HepG2 (cell line): Measurements from ENCODE around the gene BATF2. TPM values are rescaled to one million over a fixed set of nuclear protein-coding genes. Genes with fewer than 3 reads are reported as not detected.
A peak's percentile ranks its signal among the peaks of the same experiment; 100 is the strongest.

Experiments
- CBX5 ChIP-seq: sonication (generic); formaldehyde crosslinking; IDR thresholded peaks from 2 replicates; pipeline ENCODE4 v1.4.0; 2020; ENCODE audit warnings: missing genetic modification reagents, borderline replicate concordance
- CTCF ChIP-seq: sonication (generic); formaldehyde crosslinking; IDR thresholded peaks from 2 replicates; pipeline ENCODE4 v1.5.0; 2020; ENCODE audit warnings: mild to moderate bottlenecking, missing genetic modification reagents, moderate library complexity
- ELF1 ChIP-seq: sonication (generic); formaldehyde crosslinking; IDR thresholded peaks from 2 replicates; pipeline ENCODE4 v1.4.0; 2020; ENCODE audit warnings: missing genetic modification reagents
- HOXA3 ChIP-seq: sonication (generic); formaldehyde crosslinking; IDR thresholded peaks from 2 replicates; pipeline ENCODE4 v1.5.0; 2020; ENCODE audit warnings: missing genetic modification reagents
- HOXD1 ChIP-seq: sonication (generic); formaldehyde crosslinking; IDR thresholded peaks from 2 replicates; pipeline ENCODE4 v1.5.0; 2020; ENCODE audit warnings: missing genetic modification reagents
- JDP2 ChIP-seq: sonication (generic); formaldehyde crosslinking; IDR thresholded peaks from 2 replicates; pipeline ENCODE4 v1.8.1; 2022; ENCODE audit warnings: missing genetic modification reagents, borderline replicate concordance
- JUNB ChIP-seq: sonication (generic); formaldehyde crosslinking; IDR thresholded peaks from 2 replicates; pipeline ENCODE4 v1.8.0; 2022; ENCODE audit warnings: missing genetic modification reagents, mild to moderate bottlenecking, borderline replicate concordance
- KAT7 ChIP-seq: IDR thresholded peaks from 2 replicates; pipeline ENCODE4 v1.6.1; 2018; ENCODE audit warnings: borderline replicate concordance, missing compliant biosample characterization
- MYNN ChIP-seq: sonication (generic); formaldehyde crosslinking; IDR thresholded peaks from 2 replicates; pipeline ENCODE4 v1.4.0; 2020; ENCODE audit warnings: mild to moderate bottlenecking, low read depth, missing genetic modification reagents
- NFKBIZ ChIP-seq: IDR thresholded peaks from 2 replicates; pipeline ENCODE4 v1.6.1; 2018; ENCODE audit warnings: missing genetic modification reagents, missing compliant biosample characterization
- REXO4 ChIP-seq: sonication (generic); formaldehyde crosslinking; IDR thresholded peaks from 2 replicates; pipeline ENCODE4 v1.8.0; 2022; ENCODE audit warnings: missing genetic modification reagents, mild to moderate bottlenecking, borderline replicate concordance
- SRY ChIP-seq: sonication (generic); formaldehyde crosslinking; IDR thresholded peaks from 2 replicates; pipeline ENCODE4 v1.8.0; 2022; ENCODE audit warnings: mild to moderate bottlenecking, missing genetic modification reagents
- TFAP4 ChIP-seq: sonication (generic); IDR thresholded peaks from 2 replicates; pipeline ENCODE4 v1.6.1; 2016; ENCODE audit warnings: low read depth, borderline replicate concordance
- TFDP2 ChIP-seq: sonication (generic); formaldehyde crosslinking; IDR thresholded peaks from 2 replicates; pipeline ENCODE4 v1.4.0; 2020; ENCODE audit warnings: missing genetic modification reagents
- THAP8 ChIP-seq: sonication (generic); formaldehyde crosslinking; IDR thresholded peaks from 2 replicates; pipeline ENCODE4 v1.5.1; 2020; ENCODE audit warnings: missing genetic modification reagents, mild to moderate bottlenecking, borderline replicate concordance
- THRA ChIP-seq: sonication (generic); formaldehyde crosslinking; IDR thresholded peaks from 2 replicates; pipeline ENCODE4 v1.4.0; 2020; ENCODE audit warnings: missing genetic modification reagents, borderline replicate concordance
- ZFP36 ChIP-seq: fragments of 150-350 bp; IDR thresholded peaks from 2 replicates; pipeline ENCODE4 v1.6.1; 2018; ENCODE audit warnings: borderline replicate concordance, low read length, low read depth; ENCODE audit not compliant: partially characterized antibody
- ZNF17 ChIP-seq: sonication (generic); formaldehyde crosslinking; IDR thresholded peaks from 2 replicates; pipeline ENCODE4 v1.5.0; 2020; ENCODE audit warnings: mild to moderate bottlenecking, missing genetic modification reagents
- ZNF547 ChIP-seq: sonication (generic); formaldehyde crosslinking; IDR thresholded peaks from 2 replicates; pipeline ENCODE4 v1.5.1; 2020; ENCODE audit warnings: mild to moderate bottlenecking, missing genetic modification reagents
- ZNF672 ChIP-seq: sonication (generic); formaldehyde crosslinking; IDR thresholded peaks from 2 replicates; pipeline ENCODE4 v1.8.1; 2022; ENCODE audit warnings: missing genetic modification reagents
- ZNF790 ChIP-seq: sonication (generic); formaldehyde crosslinking; IDR thresholded peaks from 2 replicates; pipeline ENCODE4 v1.8.0; 2022; ENCODE audit warnings: missing genetic modification reagents, mild to moderate bottlenecking, borderline replicate concordance
- ZNF841 ChIP-seq: sonication (generic); formaldehyde crosslinking; IDR thresholded peaks from 2 replicates; pipeline ENCODE4 v1.8.1; 2023; ENCODE audit warnings: missing genetic modification reagents, borderline replicate concordance
- ZSCAN9 ChIP-seq: IDR thresholded peaks from 2 replicates; pipeline ENCODE4 v1.6.1; 2016; ENCODE audit warnings: borderline replicate concordance
- polyA plus RNA-seq, 8 experiments: library from polyadenylated mRNA; depleted of rRNA in 3 of 8; stranded (reverse) in 7 of 8; unstranded in 1 of 8; fragments of >200 nt; fragmentation: Illumina TruSeq in 4 of 8; extraction: Trizol in 4 of 8; gene quantifications; 2 replicates each; pipeline versions ENCODE4 v1.2.1 to v1.2.3, GENCODE V29; 2011 to 2016; ENCODE audit warnings: low read depth in 4 of 8, missing spikeins in 1 of 8, mixed read lengths in 1 of 8; ENCODE audit not compliant: insufficient read depth in 1 of 8
- total RNA-seq, 5 experiments: library from RNA; depleted of rRNA; stranded (reverse); fragments of >200 nt; fragmentation: Illumina TruSeq; extraction: Trizol; gene quantifications; 2 replicates each; pipeline ENCODE4 v1.2.3, GENCODE V29; 2016; ENCODE audit warnings: low read depth in 1 of 5

The BATF2 gene
- total and polyA plus RNA-seq, 2 of the 13 experiments (the other 11 are each of a cell fraction or from before 2014, with no cell fraction given), result 2.8 to 3.9 TPM

GRCh38 chr11:65013888-65014725, 17.3 kb upstream of the BATF2 start, which contains the start of gene ARL2 (continued):
- TF ChIP-seq ZFP36 (no peak), ZNF547 (CRISPR knock-in tag) (peak; percentile 83), MYNN (no peak), HOXD1 (CRISPR knock-in tag) (no peak), NFKBIZ (no peak), JUNB (CRISPR knock-in tag) (no peak), HOXA3 (CRISPR knock-in tag) (peak; percentile 29; the same call in 1 of the 2 replicates), CTCF (peak; percentile 69), TFAP4 (peak; percentile 72; the same call in 1 of the 2 replicates), SRY (peak; percentile 24), ZSCAN9 (CRISPR knock-in tag) (peak; percentile 5; the same call in 1 of the 2 replicates), REXO4 (CRISPR knock-in tag) (no peak), ELF1 (CRISPR knock-in tag) (no peak), TFDP2 (peak; percentile 92), ZNF841 (CRISPR knock-in tag) (no peak), ZNF17 (CRISPR knock-in tag) (no peak), ZNF672 (CRISPR knock-in tag) (no peak), JDP2 (CRISPR knock-in tag) (no peak), CBX5 (CRISPR knock-in tag) (no peak; the same call in 1 of the 2 replicates), ZNF790 (CRISPR knock-in tag) (0 out of 2 replicates have a peak, but pooled peaks have one; percentile 7), KAT7 (CRISPR knock-in tag) (no peak; the same call in 1 of the 2 replicates), THAP8 (no peak), THRA (CRISPR knock-in tag) (peak; percentile 32; the same call in 1 of the 2 replicates)
